GM20431 (cell line): ENCODE data around the gene OR10W1.

Source experiments
- in situ Hi-C: fragments of 300-500 bp; cut with MseI, MboI; formaldehyde crosslinking; loops from one replicate; pipeline ENCODE4 v1.15.0; 2020; ENCODE audit warnings: low sequenced_read_pairs; ENCODE audit not compliant: unreplicated experiment

The OR10W1 gene

GRCh38 chr11:58268142-58268541, at the start of gene OR10W1:
Gene OR10W1 (minus strand): TSS chr11:58268260. CDS start chr11:58267858, 402 bp downstream.
- in situ Hi-C loops = no loop called here

- in situ Hi-C loops = no loop called here
Measured at GRCh38 chr11:58316142-58316541, 48.1 kb upstream of the OR10W1 start.

GRCh38 chr11:58301576-58301975, 33.5 kb upstream of the OR10W1 start:
- in situ Hi-C loops = no loop called here

- in situ Hi-C loops = no loop called here
Measured at GRCh38 chr11:58292017-58292416, 24.0 kb upstream of the OR10W1 start.

- in situ Hi-C loops = no loop called here
Measured at GRCh38 chr11:58289266-58289665, 21.2 kb upstream of the OR10W1 start.

- in situ Hi-C loops = no loop called here
Measured at GRCh38 chr11:58286249-58286648, 18.2 kb upstream of the OR10W1 start.

- in situ Hi-C loops = no loop called here
Measured at GRCh38 chr11:58285483-58286040, 17.5 kb upstream of the OR10W1 start.

GRCh38 chr11:58276151-58276550, 8.1 kb upstream of the OR10W1 start:
- in situ Hi-C loops = no loop called here

- in situ Hi-C loops = no loop called here
Measured at GRCh38 chr11:58275002-58275401, 6.9 kb upstream of the OR10W1 start.

- in situ Hi-C loops = no loop called here
Measured at GRCh38 chr11:58259983-58260382, 8.1 kb downstream of the OR10W1 start.

- in situ Hi-C loops = no loop called here
Measured at GRCh38 chr11:58254936-58255335, 13.1 kb downstream of the OR10W1 start.

GRCh38 chr11:58243954-58244353, 24.1 kb downstream of the OR10W1 start:
- in situ Hi-C loops = no loop called here

- in situ Hi-C loops = no loop called here
Measured at GRCh38 chr11:58227956-58228615, 40.0 kb downstream of the OR10W1 start.

- in situ Hi-C loops = no loop called here
Measured at GRCh38 chr11:58222721-58223120, 45.3 kb downstream of the OR10W1 start.
